ENCODE measurements around the gene C6orf89. TPM values are rescaled to one million over a fixed set of nuclear protein-coding genes. Genes with fewer than 3 reads are reported as not detected.

The C6orf89 gene
- total RNA-seq, 1 donor from 2014 or later, result 36.8 TPM

- TF ChIP-seq, protein P1, sequence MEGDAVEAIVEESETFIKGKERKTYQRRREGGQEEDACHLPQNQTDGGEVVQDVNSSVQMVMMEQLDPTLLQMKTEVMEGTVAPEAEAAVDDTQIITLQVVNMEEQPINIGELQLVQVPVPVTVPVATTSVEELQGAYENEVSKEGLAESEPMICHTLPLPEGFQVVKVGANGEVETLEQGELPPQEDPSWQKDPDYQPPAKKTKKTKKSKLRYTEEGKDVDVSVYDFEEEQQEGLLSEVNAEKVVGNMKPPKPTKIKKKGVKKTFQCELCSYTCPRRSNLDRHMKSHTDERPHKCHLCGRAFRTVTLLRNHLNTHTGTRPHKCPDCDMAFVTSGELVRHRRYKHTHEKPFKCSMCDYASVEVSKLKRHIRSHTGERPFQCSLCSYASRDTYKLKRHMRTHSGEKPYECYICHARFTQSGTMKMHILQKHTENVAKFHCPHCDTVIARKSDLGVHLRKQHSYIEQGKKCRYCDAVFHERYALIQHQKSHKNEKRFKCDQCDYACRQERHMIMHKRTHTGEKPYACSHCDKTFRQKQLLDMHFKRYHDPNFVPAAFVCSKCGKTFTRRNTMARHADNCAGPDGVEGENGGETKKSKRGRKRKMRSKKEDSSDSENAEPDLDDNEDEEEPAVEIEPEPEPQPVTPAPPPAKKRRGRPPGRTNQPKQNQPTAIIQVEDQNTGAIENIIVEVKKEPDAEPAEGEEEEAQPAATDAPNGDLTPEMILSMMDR (IDR thresholded peaks at IDR 0.05), result no peak
- no peak for TF ChIP-seq POLR2A (IDR thresholded peaks at IDR 0.05)
- peak in 1 of 2 donors; percentile 28 for TF ChIP-seq POLR2AphosphoS5 (IDR thresholded peaks at IDR 0.05; ENCODE audit: insufficient read depth in 1 of 2, low read depth in 1 of 2)
- Histone ChIP-seq H3K4me3 (peak within 1 kb of the TSS; percentile 46 to 80), H3K27ac (peak within 1 kb of the TSS; percentile 60), H3K9me3 (no peaks in the 10 kb centered on the region), H3K4me1 (peaks cover 25% of the 10 kb centered on the region), H3K27me3 (no peaks in the 10 kb centered on the region), H3K36me3 (no peaks in the 10 kb centered on the region)
- intact Hi-C loops (cut with DNase I), result no loop called here
- DNase-seq (ENCODE audit: extremely low spot score in 2 of 2), result no peak
These were observed 46.6 kb upstream of the C6orf89 start, which contains the start of gene CPNE5 for GRCh38 chr6:36838896-36839748. Gene CPNE5 (minus strand): TSS chr6:36839444. CDS start chr6:36839377, 67 bp downstream.

DNA sequence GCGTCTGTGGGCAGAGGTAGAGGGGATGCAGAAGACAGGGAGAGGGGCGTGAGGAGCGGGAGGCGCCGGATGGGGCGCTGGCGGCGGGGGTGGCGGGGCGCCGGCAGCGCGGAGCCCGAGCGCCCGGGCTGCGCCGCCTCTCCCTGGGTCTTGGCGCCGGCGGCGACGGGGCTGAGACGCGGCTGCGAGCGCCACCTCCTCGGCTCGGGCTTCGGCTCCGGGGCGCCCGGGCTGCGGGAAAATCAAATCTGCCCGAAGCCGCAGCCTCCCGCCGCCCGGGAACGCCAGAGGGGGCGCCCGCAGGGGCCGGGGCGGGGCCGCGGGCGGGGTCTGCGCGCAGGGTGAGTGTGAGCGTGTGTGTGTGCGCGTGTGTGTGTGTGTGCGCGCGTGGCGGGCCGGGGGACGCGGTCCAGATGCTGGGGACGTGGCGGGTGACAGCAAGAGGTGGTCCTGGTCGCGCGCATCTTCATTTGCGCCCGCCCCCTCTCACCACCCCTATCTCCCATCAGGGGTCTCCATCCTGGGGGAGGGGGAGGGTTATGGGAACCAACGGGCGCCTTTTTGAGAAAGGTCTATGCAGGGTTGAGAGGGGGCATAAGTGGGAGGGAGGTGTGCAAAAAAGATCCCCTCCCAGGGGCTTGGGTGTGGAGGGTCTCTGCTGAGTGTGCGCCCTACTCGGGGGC, 45.9 kb upstream of the C6orf89 start:
- Histone ChIP-seq H3K4me3 (peak overlapping the region; percentile 46 to 80), H3K9me3 (no peaks in the 10 kb centered on the region), H3K27ac (peak overlapping the region; percentile 60), H3K4me1 (peaks cover 25% of the 10 kb centered on the region), H3K36me3 (no peaks in the 10 kb centered on the region), H3K27me3 (no peaks in the 10 kb centered on the region)
- intact Hi-C loops (cut with DNase I), result no loop called here
- no peak for DNase-seq (ENCODE audit: extremely low spot score in 2 of 2)
- TF ChIP-seq POLR2A (IDR thresholded peaks at IDR 0.05), result no peak
- TF ChIP-seq, protein P1 (IDR thresholded peaks at IDR 0.05), result no peak
- TF ChIP-seq POLR2AphosphoS5 (IDR thresholded peaks at IDR 0.05; ENCODE audit: insufficient read depth in 1 of 2, low read depth in 1 of 2), result no peak

GRCh38 chr6:36840432-36841403, 45.0 kb upstream of the C6orf89 start:
- Histone ChIP-seq H3K4me3 (peak overlapping the region; percentile 46 to 80), H3K4me1 (peaks cover 25% of the 10 kb centered on the region), H3K36me3 (no peaks in the 10 kb centered on the region), H3K27me3 (no peaks in the 10 kb centered on the region), H3K9me3 (no peaks in the 10 kb centered on the region), H3K27ac (peak overlapping the region; percentile 60)
- TF ChIP-seq POLR2AphosphoS5 (IDR thresholded peaks at IDR 0.05; ENCODE audit: insufficient read depth in 1 of 2, low read depth in 1 of 2) (peak in 1 of 2 donors; percentile 56), POLR2A (IDR thresholded peaks at IDR 0.05) (no peak)
- TF ChIP-seq, protein P1 (IDR thresholded peaks at IDR 0.05), result no peak
- no peak for DNase-seq (ENCODE audit: extremely low spot score in 2 of 2)
- intact Hi-C loops (cut with DNase I), result no loop called here

- no peaks in the 10 kb centered on the region for H3K27me3 ChIP-seq
- TF ChIP-seq POLR2A (IDR thresholded peaks at IDR 0.05), result no peak
- TF ChIP-seq, protein P1 (IDR thresholded peaks at IDR 0.05), result no peak
- peaks cover 25% of the 10 kb centered on the region for H3K4me1 ChIP-seq
- H3K4me3 ChIP-seq, result no peak overlapping the region
- H3K9me3 ChIP-seq, result no peaks in the 10 kb centered on the region
- H3K27ac ChIP-seq, result no peak overlapping the region
- no peak for DNase-seq (ENCODE audit: extremely low spot score in 2 of 2)
- intact Hi-C loops (cut with DNase I), result no loop called here
- no peaks in the 10 kb centered on the region for H3K36me3 ChIP-seq
These were observed 44.0 kb upstream of the C6orf89 start for GRCh38 chr6:36841756-36842155.

Measured in vagina (tissue), 2 donors.